Pancreas (tissue), 10 donors: ENCODE results near the gene LTK. TPM values are rescaled to one million over a fixed set of nuclear protein-coding genes. Genes with fewer than 3 reads are reported as not detected.

Experiments
- ATAC-seq, 4 donors: fragments of 200-7000 bp; cut with Tn5 transposase; one replicate each; pipeline versions ENCODE4 v1.8.0 to v1.9.1; 2020; ENCODE audit warnings: mild to moderate bottlenecking in 4 of 4, moderate library complexity in 4 of 4
- DNase-seq, 6 donors: peaks; one replicate each; pipeline ENCODE4 v3.0.0-alpha.2; 2020
- FAIRE-seq: peaks from 2 replicates; lab custom pipeline; 2012; peaks lifted over from hg19 to GRCh38; lab: Jason Lieb, UNC
- H3K27ac ChIP-seq, 4 donors: fragments of 200-600 bp; sonication (generic); 1 replicate in 3 of 4; 2 replicates in 1 of 4; pipeline versions ENCODE4 v1.5.0 to v1.8.0; 2020
- H3K27me3 ChIP-seq, 4 donors: fragments of 200-600 bp; one replicate each; pipeline ENCODE4 v1.8.0; 2021
- H3K36me3 ChIP-seq, 3 donors: fragments of 200-600 bp; sonication (generic) in 1 of 3; one replicate each; pipeline versions ENCODE4 v1.5.0 to v1.8.0; 2020 to 2021
- H3K4me1 ChIP-seq, 3 donors: fragments of 200-600 bp; one replicate each; pipeline ENCODE4 v1.8.0; 2021
- H3K4me3 ChIP-seq, 4 donors: fragments of 200-600 bp; sonication (generic) in 2 of 4; one replicate each; pipeline versions ENCODE4 v1.5.0 to v1.8.0; 2020 to 2021
- H3K9me3 ChIP-seq, 4 donors: fragments of 200-600 bp; one replicate each; pipeline ENCODE4 v1.8.0; 2021
- CTCF ChIP-seq, 4 donors: fragments of 200-600 bp; sonication (generic) in 3 of 4; IDR thresholded peaks; one replicate each; pipeline versions ENCODE4 v1.5.0 to v1.8.0; 2021; ENCODE audit warnings: antibody characterized with exemption in 4 of 4
- WGBS, 2 donors: extraction: QIAGEN DNeasy Blood & Tissue Kit; methylation state at CpG; one replicate each; pipeline ENCODE4 v1.1.7; 2013; 5-methylcytosine and 5-hydroxymethylcytosine counted together
- intact Hi-C, 3 donors: fragments of 100-400 bp; cut with DNase I; formaldehyde crosslinking; loops; one replicate each; pipeline versions ENCODE4 v1.11.1 to v1.14.2; 2022
- polyA plus RNA-seq, 2 donors: library from polyadenylated mRNA; stranded (reverse); fragments of 200-250 nt; gene quantifications; one replicate each; pipeline ENCODE4 v1.2.3, GENCODE V29; 2013
- total RNA-seq, 6 donors: library from RNA; stranded (reverse); fragmentation: NEBNext Ultra II Directional in 4 of 6; extraction: Animal tissue kit (Norgen Biotek cat#: 25700) in 4 of 6; gene quantifications; one replicate each; pipeline versions ENCODE4 v1.2.1 to v1.2.4, GENCODE V29; 2021 to 2023
- donor health status: healthy with polysubstance abuse.
- donor health status: DM: no; HTN: no; CAD: no; lungs with moderate emphysema.
- donor health status: DM: no; HTN: no; CAD: no.
- donor health status: control.
- donor health status: control.
- donor health status: Bipolar disorder and iron deficiency.
- donor health status: DM: yes; HTN: yes; CAD: no.
- donor health status: DM: no; HTN: no; CAD: no.
- donor health status: DM: no; HTN: no; CAD: no.
- donor health status: DM: yes; HTN: yes; CAD: no.

LTK gene
- total and polyA plus RNA-seq, 8 donors, result 0.17 to 0.63 (median 0.26) TPM

- TF ChIP-seq CTCF (IDR thresholded peaks at IDR 0.05), result no peak
- Histone ChIP-seq H3K27ac (peak overlapping the region in 2 of 4 donors; percentile 52 to 55), H3K4me3 (peak overlapping the region; percentile 40 to 70 (median 61)), H3K27me3 (no peaks in the 10 kb centered on the region), H3K36me3 (no peaks in the 10 kb centered on the region), H3K9me3 (no peaks in the 10 kb centered on the region), H3K4me1 (peaks cover 0 to 5% (median 0%) of the 10 kb centered on the region in 3 donors)
- no peak for DNase-seq
- intact Hi-C loops, result no loop called here
- WGBS, 2 donors, result 2 to 4% methylated on average over 8 of the region's 8 CpGs
- no peak for ATAC-seq
- FAIRE-seq, result no peak
Measured at GRCh38 chr15:41543521-41543870, 29.9 kb upstream of the LTK start.

GRCh38 chr15:41536866-41537265 lies 23.2 kb upstream of the LTK start:
- Histone ChIP-seq H3K27me3 (no peaks in the 10 kb centered on the region), H3K4me1 (no peaks in the 10 kb centered on the region), H3K36me3 (peaks cover 0 to 15% (median 10%) of the 10 kb centered on the region in 3 donors), H3K4me3 (no peak overlapping the region), H3K27ac (no peak overlapping the region), H3K9me3 (no peaks in the 10 kb centered on the region)
- DNase-seq (no peak), FAIRE-seq (no peak), ATAC-seq (no peak)
- no peak for TF ChIP-seq CTCF (IDR thresholded peaks at IDR 0.05)
- intact Hi-C loops, result no loop called here
- 91 to 94% methylated on average over 11 of the region's 11 CpGs for WGBS, 2 donors

GRCh38 chr15:41535544-41535943 lies 21.9 kb upstream of the LTK start:
- Histone ChIP-seq H3K9me3 (no peaks in the 10 kb centered on the region), H3K4me1 (no peaks in the 10 kb centered on the region), H3K36me3 (peaks cover 0 to 15% (median 10%) of the 10 kb centered on the region in 3 donors), H3K27me3 (no peaks in the 10 kb centered on the region), H3K27ac (no peak overlapping the region), H3K4me3 (no peak overlapping the region)
- DNase-seq (no peak), ATAC-seq (no peak), FAIRE-seq (no peak)
- 97 to 100% methylated on average over 1 of the region's 1 CpG for WGBS, 2 donors
- TF ChIP-seq CTCF (IDR thresholded peaks at IDR 0.05), result no peak
- intact Hi-C loops, result no loop called here

- no peak for TF ChIP-seq CTCF (IDR thresholded peaks at IDR 0.05)
- H3K27me3 ChIP-seq, result no peaks in the 10 kb centered on the region
- WGBS, 2 donors, result 94 to 95% methylated on average over 6 of the region's 6 CpGs
- intact Hi-C loops, result no loop called here
- H3K36me3 ChIP-seq, result peaks cover 3 to 55% (median 16%) of the 10 kb centered on the region in 3 donors
- DNase-seq (no peak), ATAC-seq (no peak), FAIRE-seq (no peak)
- no peaks in the 10 kb centered on the region for H3K9me3 ChIP-seq
- H3K27ac ChIP-seq, result no peak overlapping the region
- H3K4me1 ChIP-seq, result no peaks in the 10 kb centered on the region
- no peak overlapping the region for H3K4me3 ChIP-seq
Measured at GRCh38 chr15:41530363-41530956, 16.8 kb upstream of the LTK start.

- Histone ChIP-seq H3K36me3 (peaks cover 0 to 21% (median 5%) of the 10 kb centered on the region in 3 donors), H3K9me3 (no peaks in the 10 kb centered on the region), H3K4me1 (no peaks in the 10 kb centered on the region), H3K4me3 (no peak overlapping the region), H3K27me3 (no peaks in the 10 kb centered on the region), H3K27ac (no peak overlapping the region)
- WGBS, 2 donors, result 90% methylated on average over 5 of the region's 5 CpGs
- intact Hi-C loops, result no loop called here
- TF ChIP-seq CTCF (IDR thresholded peaks at IDR 0.05), result no peak
- FAIRE-seq, result no peak
- DNase-seq, result no peak
- no peak for ATAC-seq
Measured at GRCh38 chr15:41523097-41523496, 9.5 kb upstream of the LTK start.
